Stomach (tissue), 4 donors: ENCODE data around the gene ASB12.

Source experiments
- CTCF ChIP-seq, 7 experiments: fragments of 450-650 bp in 4 of 7; fragments of 200-600 bp in 3 of 7; sonication (generic) in 3 of 7; IDR thresholded peaks; one replicate each; pipeline ENCODE4 v1.5.1; 2016 to 2019; ENCODE audit warnings: antibody characterized with exemption in 7 of 7, control low read depth in 2 of 7, mild to moderate bottlenecking in 1 of 7
- EP300 ChIP-seq: sonication (generic); formaldehyde crosslinking; IDR thresholded peaks from one replicate; pipeline ENCODE4 v1.6.1; 2017; ENCODE audit warnings: antibody characterized with exemption
- POLR2A ChIP-seq, 4 donors: fragments of 450-650 bp; IDR thresholded peaks; one replicate each; pipeline ENCODE4 v1.6.1; 2016; ENCODE audit warnings: antibody characterized with exemption in 4 of 4, control low read depth in 2 of 4, mild to moderate bottlenecking in 1 of 4, moderate library complexity in 1 of 4

- no peak for TF ChIP-seq CTCF (IDR thresholded peaks at IDR 0.05)
- TF ChIP-seq POLR2A (IDR thresholded peaks at IDR 0.05), result no peak
- TF ChIP-seq EP300, result no peak
Observed at GRCh38 chrX:64265265-64265664, 34.9 kb upstream of the ASB12 start.
